ENCODE measurements around the gene CSNK1A1L.

The CSNK1A1L gene

GRCh38 chr13:37105251-37105714 lies at the start of gene CSNK1A1L:
Gene CSNK1A1L (minus strand): TSS chr13:37105664. CDS start chr13:37105256, 408 bp downstream.
- DNase-seq, result no peak

GRCh38 chr13:37149380-37149779 lies 43.9 kb upstream of the CSNK1A1L start:
- DNase-seq, result no peak

GRCh38 chr13:37148501-37148900 lies 43.0 kb upstream of the CSNK1A1L start:
- DNase-seq, result no peak

- DNase-seq, result no peak
These were observed 39.2 kb upstream of the CSNK1A1L start for GRCh38 chr13:37144661-37145060.

- DNase-seq, result no peak
These were observed 38.4 kb upstream of the CSNK1A1L start for GRCh38 chr13:37143911-37144310.

- DNase-seq, result no peak
These were observed 37.4 kb upstream of the CSNK1A1L start for GRCh38 chr13:37142877-37143276.

- DNase-seq, result no peak
These were observed 35.5 kb upstream of the CSNK1A1L start for GRCh38 chr13:37141011-37141410.

GRCh38 chr13:37139356-37139755 lies 33.9 kb upstream of the CSNK1A1L start:
- DNase-seq, result no peak

GRCh38 chr13:37138926-37139325 lies 33.5 kb upstream of the CSNK1A1L start:
- DNase-seq, result no peak

GRCh38 chr13:37138169-37138568 lies 32.7 kb upstream of the CSNK1A1L start:
- DNase-seq, result no peak

- no peak for DNase-seq
These were observed 31.2 kb upstream of the CSNK1A1L start for GRCh38 chr13:37136633-37137032.

GRCh38 chr13:37136187-37136586 lies 30.7 kb upstream of the CSNK1A1L start:
- no peak for DNase-seq

- no peak for DNase-seq
These were observed 29.1 kb upstream of the CSNK1A1L start for GRCh38 chr13:37134411-37135041.

GRCh38 chr13:37132211-37132610 lies 26.7 kb upstream of the CSNK1A1L start:
- DNase-seq, result no peak

GRCh38 chr13:37131092-37131491 lies 25.6 kb upstream of the CSNK1A1L start:
- DNase-seq, result no peak

- no peak for DNase-seq
These were observed 24.4 kb upstream of the CSNK1A1L start for GRCh38 chr13:37129866-37130265.

- peak; percentile 2 for DNase-seq
These were observed 22.3 kb upstream of the CSNK1A1L start for GRCh38 chr13:37127691-37128241.

- no peak for DNase-seq
These were observed 17.9 kb upstream of the CSNK1A1L start for GRCh38 chr13:37123337-37123736.

GRCh38 chr13:37118016-37118415 lies 12.6 kb upstream of the CSNK1A1L start:
- DNase-seq, result no peak

- DNase-seq, result no peak
These were observed 8.8 kb upstream of the CSNK1A1L start for GRCh38 chr13:37114250-37114649.

GRCh38 chr13:37113534-37113933 lies 8.1 kb upstream of the CSNK1A1L start:
- DNase-seq, result no peak

- peak; percentile 89 for DNase-seq
These were observed 3.7 kb upstream of the CSNK1A1L start for GRCh38 chr13:37109051-37109678.

GRCh38 chr13:37107868-37108267 lies 2.4 kb upstream of the CSNK1A1L start:
- DNase-seq, result no peak

- DNase-seq, result no peak
These were observed 2.0 kb upstream of the CSNK1A1L start for GRCh38 chr13:37107456-37107855.
